Urinary bladder (tissue), 4 donors: ENCODE data around the gene SKI. TPM values are rescaled to one million over a fixed set of nuclear protein-coding genes. Genes with fewer than 3 reads are reported as not detected.

ENCODE experiments used
- DNase-seq: peaks from one replicate; pipeline ENCODE4 v3.0.0-alpha.2; 2015; ENCODE audit errors: extremely low spot score
- H3K27ac ChIP-seq: one replicate; pipeline ENCODE4 v1.5.1; 2013; ENCODE audit warnings: low read depth, mild to moderate bottlenecking, moderate library complexity
- H3K36me3 ChIP-seq: one replicate; pipeline ENCODE4 v1.6.1; 2013; ENCODE audit warnings: mild to moderate bottlenecking, moderate library complexity; ENCODE audit not compliant: insufficient read depth
- H3K4me1 ChIP-seq: one replicate; pipeline ENCODE4 v1.6.1; 2013; ENCODE audit warnings: mild to moderate bottlenecking, moderate library complexity; ENCODE audit not compliant: insufficient read depth
- H3K4me3 ChIP-seq: one replicate; pipeline ENCODE4 v1.5.1; 2013; ENCODE audit warnings: low read depth, low read length
- WGBS: extraction: QIAGEN DNeasy Blood & Tissue Kit; methylation state at CpG from one replicate; pipeline ENCODE4 v1.1.7; 2013; 5-methylcytosine and 5-hydroxymethylcytosine counted together
- polyA plus RNA-seq: library from polyadenylated mRNA; stranded (reverse); fragments of 200-250 nt; gene quantifications from one replicate; pipeline ENCODE4 v1.2.3, GENCODE V29; 2013
- total RNA-seq: library from RNA; depleted of rRNA; stranded (reverse); fragments of >200 nt; gene quantifications from one replicate; pipeline ENCODE4 v1.2.3, GENCODE V29; 2014
- donor health status: healthy with polysubstance abuse.
- donor health status: healthy.

SKI gene
- total and polyA plus RNA-seq, 2 donors, result 27.8 to 60.5 TPM

DNA sequence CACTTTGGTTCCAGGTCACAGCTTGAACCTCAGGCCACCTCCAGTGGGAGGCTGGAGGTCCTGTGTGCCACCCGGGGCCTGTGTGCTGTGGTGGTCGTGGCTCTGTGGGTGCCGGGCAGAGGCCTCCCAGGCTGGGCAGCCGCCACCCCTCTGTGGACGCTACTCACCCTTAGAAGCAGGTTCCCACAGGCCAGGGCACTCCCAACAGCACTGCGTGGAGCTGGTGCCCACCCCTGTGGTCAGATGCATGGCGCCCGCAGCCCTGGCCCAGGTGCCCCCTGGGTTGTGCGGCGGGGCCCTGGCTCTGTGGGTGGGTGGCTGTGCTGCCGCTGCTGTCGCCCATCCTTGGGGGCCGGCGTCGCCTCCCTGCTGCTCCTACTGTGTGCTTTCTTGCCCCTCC, 39.7 kb downstream of the SKI start:
- no peaks in the 10 kb centered on the region for H3K36me3 ChIP-seq
- H3K4me3 ChIP-seq, result no peak overlapping the region
- WGBS, result 90% methylated on average over 15 of the region's 15 CpGs
- no peak overlapping the region for H3K27ac ChIP-seq
- peaks cover 2% of the 10 kb centered on the region for H3K4me1 ChIP-seq
- no peak for DNase-seq

DNA sequence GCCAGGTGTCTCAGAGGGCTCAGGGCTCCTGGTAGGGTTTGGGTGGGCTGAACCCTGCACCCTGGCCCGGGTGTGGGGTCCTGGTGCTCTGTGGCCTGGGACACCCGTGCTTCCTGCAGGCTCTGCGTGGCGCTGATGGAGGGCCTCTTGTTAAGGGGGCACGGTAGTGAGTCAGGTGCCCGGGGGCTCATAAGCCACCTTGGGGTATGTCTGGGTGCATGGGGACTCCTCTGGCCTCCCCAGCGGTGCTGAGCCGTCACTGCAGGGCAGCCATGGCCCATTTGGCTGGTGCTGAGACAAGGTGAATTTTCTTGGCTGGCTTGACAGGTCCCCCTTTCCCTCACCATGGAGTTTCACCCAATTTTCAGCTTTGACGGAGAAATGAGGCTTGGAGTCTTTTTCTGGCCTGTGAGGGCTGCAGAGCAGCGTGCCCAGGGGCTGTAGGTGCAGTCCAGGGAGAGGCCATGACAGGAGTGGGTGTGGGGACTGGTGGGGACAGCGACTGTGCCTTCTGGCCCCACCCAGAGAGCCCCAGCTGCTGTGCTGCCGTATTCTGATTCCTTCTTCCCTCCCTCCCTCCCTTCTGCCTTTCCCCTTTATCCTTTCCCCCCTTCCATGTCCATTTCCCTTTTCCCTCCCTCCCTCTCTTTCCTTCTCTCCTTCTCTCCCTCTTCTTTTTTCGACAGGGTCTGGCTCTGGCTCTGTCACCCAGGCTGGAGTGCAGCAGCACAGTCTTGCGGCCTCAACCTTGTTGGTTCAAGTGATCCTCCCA, 40.4 kb downstream of the SKI start:
- Histone ChIP-seq H3K4me1 (peaks cover 2% of the 10 kb centered on the region), H3K27ac (no peak overlapping the region)
- 74% methylated on average over 14 of the region's 14 CpGs for WGBS

DNA sequence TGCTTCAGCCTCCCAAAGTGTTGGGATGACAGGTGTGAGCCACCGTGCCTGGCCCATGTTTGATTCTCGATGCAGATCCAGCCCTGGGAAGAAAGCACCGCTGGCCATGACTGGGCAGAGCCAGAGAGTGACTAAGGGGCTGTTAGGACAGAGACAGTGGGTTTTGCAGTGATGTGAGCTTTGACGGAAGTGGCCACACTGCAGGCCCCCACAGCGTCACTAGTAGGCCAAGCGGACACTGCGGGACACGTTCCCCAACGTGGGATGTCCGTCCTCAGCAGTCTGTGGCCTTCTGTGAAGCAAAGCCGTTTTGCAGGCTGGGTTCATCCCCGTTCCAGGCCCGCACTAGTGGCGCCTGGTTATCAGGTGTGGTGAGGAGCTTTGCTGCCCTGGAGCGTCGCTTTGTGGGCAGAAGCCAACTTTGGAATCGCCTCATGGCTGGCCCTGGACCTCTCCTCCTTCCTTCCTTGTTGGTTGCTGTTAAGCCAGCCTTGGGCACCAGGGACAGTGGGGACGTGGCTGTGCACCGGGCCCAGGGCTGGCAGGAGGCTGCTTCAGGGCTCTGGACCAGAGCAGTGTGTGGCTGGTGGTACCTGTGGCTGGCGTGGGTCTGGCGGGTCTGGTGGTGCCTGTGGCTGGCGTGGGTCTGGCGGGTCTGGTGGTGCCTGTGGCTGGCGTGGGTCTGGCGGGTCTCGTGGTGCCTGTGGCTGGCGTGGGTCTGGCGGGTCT, 41.2 kb downstream of the SKI start:
- DNase-seq, result no peak
- H3K27ac ChIP-seq, result no peak overlapping the region
- 85% methylated on average over 25 of the region's 28 CpGs for WGBS
- no peak overlapping the region for H3K4me3 ChIP-seq
- H3K4me1 ChIP-seq, result peaks cover 2% of the 10 kb centered on the region
- no peaks in the 10 kb centered on the region for H3K36me3 ChIP-seq

More for the DNA sequence above, 40.4 kb downstream of the SKI start:
- H3K4me3 ChIP-seq, result no peak overlapping the region
- H3K36me3 ChIP-seq, result no peaks in the 10 kb centered on the region
- no peak for DNase-seq

DNA sequence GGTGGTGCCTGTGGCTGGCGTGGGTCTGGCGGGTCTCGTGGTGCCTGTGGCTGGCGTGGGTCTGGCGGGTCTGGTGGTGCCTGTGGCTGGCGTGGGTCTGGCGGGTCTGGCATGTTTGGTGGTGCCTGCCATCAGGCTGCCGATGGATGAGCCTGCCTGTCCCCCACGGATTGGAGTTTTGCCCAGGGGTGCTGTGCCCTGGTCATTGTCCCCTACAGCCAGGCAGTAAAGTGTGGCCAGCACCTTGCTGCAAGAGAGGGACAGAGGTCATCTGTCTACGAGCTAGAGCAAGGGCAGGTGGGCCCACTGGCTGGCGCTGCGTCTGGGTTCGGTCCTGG, 41.8 kb downstream of the SKI start:
- Histone ChIP-seq H3K4me1 (peaks cover 2% of the 10 kb centered on the region), H3K27ac (no peak overlapping the region)
- WGBS, result 70% methylated on average over 10 of the region's 13 CpGs

DNA sequence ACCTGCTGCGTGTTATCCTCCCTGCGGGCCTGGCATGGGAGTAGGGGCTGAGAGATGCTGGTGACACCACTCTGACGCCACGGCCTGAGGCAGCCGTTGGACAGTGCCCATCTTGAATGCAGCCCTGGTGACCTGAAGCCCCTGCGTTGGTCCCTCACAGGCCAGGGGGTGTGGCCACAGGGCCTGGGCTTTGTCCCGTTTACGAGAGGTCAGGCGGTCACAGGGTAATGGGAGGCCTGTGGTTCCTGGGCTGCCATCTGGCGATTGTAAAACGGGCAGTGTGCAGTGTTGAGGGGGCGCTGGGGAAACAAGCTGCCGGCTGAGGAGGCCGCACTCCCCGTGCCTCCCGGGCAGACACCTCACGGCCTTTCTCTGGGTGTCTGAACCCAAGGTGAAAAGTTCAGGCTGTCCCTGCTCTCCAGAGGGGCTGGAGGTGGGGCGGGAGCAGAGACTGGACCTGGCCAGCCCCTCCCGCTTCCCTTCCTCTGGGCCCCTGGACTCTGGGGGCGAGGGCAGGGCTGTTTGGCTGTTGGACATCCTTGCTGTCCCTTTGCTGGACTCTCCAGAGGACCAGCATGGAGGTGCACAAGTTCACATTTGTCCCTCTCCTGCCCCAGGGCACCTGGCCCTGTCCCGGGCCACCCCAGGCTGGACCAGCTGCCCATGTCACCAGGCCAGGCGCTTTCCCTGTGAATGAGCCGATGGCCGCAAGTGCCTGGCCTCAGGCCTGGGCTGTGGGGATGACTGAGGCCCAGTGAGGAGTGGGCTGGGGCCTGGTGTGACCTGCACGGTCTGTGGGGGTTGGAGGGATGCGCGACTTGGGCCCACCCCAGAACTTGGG, 42.4 kb downstream of the SKI start:
- Histone ChIP-seq H3K36me3 (no peaks in the 10 kb centered on the region), H3K4me1 (peaks cover 2% of the 10 kb centered on the region), H3K4me3 (no peak overlapping the region), H3K27ac (no peak overlapping the region)
- no peak for DNase-seq
- 37% methylated on average over 27 of the region's 27 CpGs for WGBS

More for the DNA sequence above, 41.8 kb downstream of the SKI start:
- no peak overlapping the region for H3K4me3 ChIP-seq
- H3K36me3 ChIP-seq, result no peaks in the 10 kb centered on the region
- no peak for DNase-seq

DNA sequence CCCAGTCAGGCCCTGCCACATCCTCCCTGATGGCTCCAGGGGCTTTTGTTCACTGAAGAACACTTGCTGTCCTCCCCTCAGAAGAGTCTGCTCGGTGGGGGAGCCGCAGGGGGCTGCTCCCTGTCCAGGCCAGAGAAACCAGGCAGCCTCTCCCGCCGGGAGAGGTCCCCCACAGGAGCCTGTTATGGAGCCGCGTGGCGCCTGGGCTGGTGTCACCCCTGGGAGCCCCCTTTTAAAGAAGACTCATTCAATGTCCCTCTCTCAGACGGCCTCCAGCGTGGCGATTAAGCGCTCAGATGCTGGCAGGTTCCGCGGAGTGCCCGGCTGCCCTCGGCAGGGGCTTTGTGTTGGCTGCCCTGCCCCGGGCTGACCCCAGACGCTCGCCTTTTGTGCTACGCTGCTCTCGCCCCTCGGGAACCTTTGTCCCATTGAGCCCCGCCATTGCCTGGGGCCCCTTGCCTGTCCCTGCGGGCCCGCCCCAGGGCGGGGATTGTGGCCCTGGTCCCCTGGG, 43.1 kb downstream of the SKI start:
- DNase-seq, result no peak
- WGBS, result 80% methylated on average over 25 of the region's 25 CpGs
- H3K4me3 ChIP-seq, result no peak overlapping the region
- H3K36me3 ChIP-seq, result no peaks in the 10 kb centered on the region
- H3K27ac ChIP-seq, result no peak overlapping the region
- H3K4me1 ChIP-seq, result no peaks in the 10 kb centered on the region

DNA sequence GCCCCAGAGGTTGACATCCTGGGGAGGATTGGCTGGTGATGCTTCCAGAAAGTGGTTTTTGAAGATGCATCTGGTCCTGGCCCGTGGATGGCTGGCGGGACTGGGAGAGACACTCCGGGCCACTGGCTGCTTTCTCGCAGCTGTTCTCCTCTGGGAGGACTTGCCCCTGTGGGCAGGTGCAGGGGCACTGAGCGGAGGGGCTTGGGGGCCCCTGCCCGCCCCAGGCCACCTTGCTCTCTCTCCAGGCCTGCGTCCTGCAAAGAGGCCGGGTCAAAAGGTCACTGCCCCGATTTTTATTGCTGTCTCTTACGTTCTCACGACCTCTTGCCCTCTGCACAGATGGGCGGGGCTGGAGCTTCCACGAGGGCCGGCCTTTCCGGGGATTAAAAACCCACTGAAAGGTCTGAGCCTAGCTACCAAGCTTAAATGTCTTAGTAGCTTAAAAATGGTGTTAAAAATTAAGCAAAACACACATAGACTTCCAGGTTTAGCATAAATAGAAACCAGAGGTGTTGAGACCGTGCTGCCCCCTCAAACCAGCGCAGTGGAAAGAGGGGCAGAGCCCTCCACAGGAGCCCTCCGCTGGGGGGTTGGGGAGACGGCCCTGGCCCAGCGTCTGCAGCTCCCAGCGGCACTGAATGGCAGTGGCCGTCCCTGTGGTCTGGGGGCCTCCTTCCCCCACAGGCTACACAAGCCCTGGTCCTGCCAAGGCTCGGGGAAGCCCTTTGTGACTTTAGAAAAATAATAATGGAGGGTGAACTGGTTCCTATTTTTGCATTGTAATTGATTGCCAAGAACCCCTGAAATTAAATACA, 43.9 kb downstream of the SKI start:
- no peaks in the 10 kb centered on the region for H3K4me1 ChIP-seq
- no peaks in the 10 kb centered on the region for H3K36me3 ChIP-seq
- 42% methylated on average over 23 of the region's 23 CpGs for WGBS
- H3K27ac ChIP-seq, result no peak overlapping the region
- H3K4me3 ChIP-seq, result no peak overlapping the region
- DNase-seq, result no peak

DNA sequence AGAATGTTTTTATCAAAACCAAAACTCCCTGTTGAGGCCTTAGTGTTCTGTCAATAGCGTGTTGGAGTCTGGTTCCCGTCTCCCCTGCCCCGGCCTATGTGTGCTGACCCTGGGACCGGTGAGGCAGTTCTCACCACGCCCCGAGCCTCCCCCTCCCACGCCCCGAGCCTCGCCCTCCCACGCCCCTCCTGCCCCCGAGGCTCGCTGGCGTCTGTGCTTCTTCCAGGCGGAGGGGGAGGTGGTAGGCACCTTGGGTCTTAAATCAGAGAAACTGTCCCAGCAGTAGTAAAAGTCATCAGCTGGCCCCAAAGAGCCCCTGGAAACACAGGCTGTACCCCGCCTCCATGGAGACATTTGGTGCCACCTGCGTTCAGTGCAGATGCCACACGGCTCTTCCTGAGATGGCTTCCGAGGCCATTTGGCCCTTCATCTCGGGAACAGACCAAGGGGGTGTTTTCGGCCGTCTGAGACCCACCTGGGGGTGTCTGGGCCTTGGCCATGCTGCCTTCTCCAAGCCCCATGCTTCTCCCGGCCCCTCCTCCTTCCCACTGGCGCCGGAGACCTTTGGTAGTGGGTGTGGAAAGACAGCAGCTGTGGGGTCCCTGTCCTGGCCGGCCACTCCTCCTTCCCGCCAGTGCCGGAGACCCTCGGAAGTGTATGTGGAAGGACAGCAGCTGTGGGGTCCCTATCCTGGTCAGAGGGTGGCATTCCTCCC, 44.7 kb downstream of the SKI start:
- Histone ChIP-seq H3K36me3 (no peaks in the 10 kb centered on the region), H3K4me3 (no peak overlapping the region), H3K4me1 (no peaks in the 10 kb centered on the region), H3K27ac (no peak overlapping the region)
- WGBS, result 52% methylated on average over 28 of the region's 28 CpGs
- DNase-seq, result no peak

DNA sequence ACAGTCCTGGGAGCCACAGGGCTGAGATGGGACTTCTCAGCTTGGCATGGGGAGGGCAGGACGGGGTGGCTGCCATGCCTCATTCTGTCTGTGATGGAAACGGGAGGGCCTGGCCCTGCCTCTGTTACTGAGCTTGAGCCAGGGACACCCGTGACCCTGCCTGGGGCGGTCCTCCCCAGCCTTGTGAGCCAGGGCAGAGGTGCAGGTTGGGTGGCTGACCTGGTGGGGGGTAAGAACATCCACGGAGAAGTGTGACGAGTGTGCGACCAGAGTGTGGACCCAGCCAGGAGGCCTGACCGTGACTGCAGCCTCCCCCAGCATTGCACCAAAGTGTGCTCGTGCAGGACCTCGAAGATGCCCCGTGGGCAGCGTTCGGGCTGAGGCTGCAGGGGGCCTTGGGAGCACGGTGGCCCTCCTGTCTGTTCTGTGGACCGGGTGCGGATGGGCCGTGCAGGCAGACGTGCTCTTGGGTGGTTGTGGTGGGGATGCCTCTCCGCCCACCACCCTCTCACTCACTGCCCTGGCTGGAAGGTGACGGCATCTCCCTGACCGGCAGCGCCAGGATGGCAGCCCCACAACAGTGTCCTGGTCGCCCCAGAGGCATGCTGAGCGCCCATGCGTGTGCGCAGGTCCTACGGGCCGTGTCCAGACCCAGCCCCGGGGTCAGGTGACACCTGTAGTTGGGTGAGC, 45.4 kb downstream of the SKI start:
- H3K4me1 ChIP-seq, result peaks cover 2% of the 10 kb centered on the region
- no peaks in the 10 kb centered on the region for H3K36me3 ChIP-seq
- no peak for DNase-seq
- H3K4me3 ChIP-seq, result no peak overlapping the region
- H3K27ac ChIP-seq, result no peak overlapping the region
- WGBS, result 68% methylated on average over 29 of the region's 29 CpGs

DNA sequence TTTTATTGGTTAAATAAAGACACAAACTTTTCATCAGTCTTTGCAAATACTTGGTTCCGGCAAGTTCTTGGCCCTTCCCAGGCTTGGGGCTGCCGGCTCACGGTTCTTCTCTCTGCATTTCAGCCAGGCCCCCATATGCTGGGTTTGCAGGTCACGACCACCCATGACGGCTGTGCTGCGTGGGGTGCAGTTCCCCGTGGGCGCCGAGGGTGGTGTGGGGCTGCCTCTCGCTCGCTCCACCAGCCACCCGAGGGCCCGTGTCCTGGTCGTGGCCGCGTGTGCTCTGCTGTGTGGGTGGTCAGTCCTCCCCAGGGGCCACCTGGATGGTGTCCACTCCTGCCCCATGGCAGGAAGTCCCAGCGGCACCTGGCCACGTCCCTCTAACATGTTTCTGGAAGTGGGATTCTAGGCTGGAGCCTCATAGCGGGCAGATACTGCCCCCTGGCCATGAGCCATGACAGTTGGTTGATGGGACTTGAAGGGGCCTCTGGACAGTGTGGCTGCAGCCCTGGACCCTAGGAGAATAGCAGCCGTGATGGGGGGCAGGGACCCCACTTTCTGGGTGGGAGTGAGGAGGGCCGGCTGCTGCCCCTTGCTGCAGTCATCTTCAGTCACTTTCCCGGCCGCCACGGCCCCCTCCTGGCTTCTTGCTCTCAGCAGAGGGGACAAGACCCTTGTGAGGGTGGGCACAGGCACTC, 46.3 kb downstream of the SKI start:
- WGBS, result 44% methylated on average over 24 of the region's 24 CpGs
- no peak for DNase-seq
- H3K4me3 ChIP-seq, result no peak overlapping the region
- no peaks in the 10 kb centered on the region for H3K36me3 ChIP-seq
- H3K27ac ChIP-seq, result peak overlapping the region; percentile 26
- H3K4me1 ChIP-seq, result peaks cover 2% of the 10 kb centered on the region

DNA sequence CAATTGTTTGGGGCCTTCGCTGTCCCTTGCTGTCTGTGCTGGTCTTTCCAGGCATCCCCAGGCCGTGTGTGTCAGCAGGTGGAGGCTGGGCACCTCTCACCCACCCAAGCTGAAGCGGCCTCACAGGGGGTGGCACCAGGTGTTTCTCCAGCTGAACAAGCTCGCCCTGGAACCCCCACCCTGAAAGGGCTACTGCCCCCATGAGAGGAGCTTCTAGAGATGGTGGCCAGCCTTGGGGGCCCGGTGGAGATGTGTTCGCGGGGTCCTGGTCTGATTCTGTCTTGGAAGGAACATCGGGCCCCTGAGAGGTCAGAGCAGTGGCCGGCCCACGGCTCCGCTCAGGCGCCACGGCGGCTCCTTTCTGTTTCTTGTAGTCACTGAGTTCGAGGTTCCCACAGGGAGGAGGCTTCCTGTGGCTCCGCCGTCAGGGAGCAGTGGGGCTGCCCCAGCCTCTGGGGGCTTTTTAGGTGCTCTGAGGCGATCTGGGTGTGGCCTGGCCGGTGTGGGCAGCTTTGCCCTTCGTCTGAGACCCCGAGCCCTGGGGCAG, 46.9 kb downstream of the SKI start:
- DNase-seq, result no peak
- WGBS, result 69% methylated on average over 21 of the region's 21 CpGs
- H3K4me3 ChIP-seq, result no peak overlapping the region
- peak overlapping the region; percentile 26 for H3K27ac ChIP-seq
- peaks cover 2% of the 10 kb centered on the region for H3K4me1 ChIP-seq
- H3K36me3 ChIP-seq, result no peaks in the 10 kb centered on the region
